Neural progenitor cell (in vitro differentiated cells): Measurements from ENCODE around the gene TMEM238.

Source experiments
- EZH2 ChIP-seq: fragments of 200-600 bp; sonication (generic); IDR thresholded peaks from 2 replicates; pipeline ENCODE4 v1.6.1; 2017; ENCODE audit warnings: antibody characterized with exemption, mild to moderate bottlenecking, moderate library complexity
- EZH2phosphoT487 ChIP-seq: fragments of 200-600 bp; sonication (generic); IDR thresholded peaks from 2 replicates; pipeline ENCODE4 v1.6.1; 2017; ENCODE audit warnings: antibody characterized with exemption
- TF ChIP-seq, protein P1 (sequence below): fragments of 200-600 bp; sonication (generic); IDR thresholded peaks from 2 replicates; pipeline ENCODE4 v1.5.1; 2017; ENCODE audit warnings: antibody characterized with exemption, mild to moderate bottlenecking

DNA sequence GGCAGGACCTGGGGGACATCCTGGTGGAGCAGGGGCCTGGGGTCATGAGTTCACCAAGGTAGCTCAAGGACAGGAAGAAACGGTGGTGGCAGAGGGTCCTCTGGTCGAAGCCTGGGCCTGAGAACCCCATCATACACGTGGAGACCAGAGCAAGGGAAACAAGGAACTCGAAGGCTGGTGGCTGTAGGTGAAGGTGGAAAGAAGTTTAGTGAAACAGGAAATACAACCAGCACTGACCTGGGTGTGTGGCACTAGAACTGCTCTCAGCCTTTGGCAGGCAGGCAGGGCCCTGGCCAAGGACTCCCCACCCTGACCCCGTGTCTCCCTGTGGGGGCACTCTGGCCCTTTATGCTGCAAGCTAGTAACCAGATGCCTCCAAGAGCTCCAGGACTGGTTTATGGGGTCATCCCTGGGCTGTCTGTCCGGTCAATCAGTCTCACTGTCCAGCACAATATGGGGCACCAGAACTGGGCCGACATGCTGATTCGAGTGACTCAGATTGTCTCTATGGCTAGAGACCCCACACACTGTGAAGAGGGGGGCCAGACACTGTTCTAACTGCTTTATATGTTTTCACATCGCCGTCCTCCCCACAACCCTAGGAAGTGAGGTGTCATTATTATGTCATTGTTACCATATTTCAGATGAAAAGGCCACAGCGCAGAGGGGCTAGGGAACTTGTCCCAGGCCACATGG, 33.3 kb downstream of the TMEM238 start:
- TF ChIP-seq, protein P1, sequence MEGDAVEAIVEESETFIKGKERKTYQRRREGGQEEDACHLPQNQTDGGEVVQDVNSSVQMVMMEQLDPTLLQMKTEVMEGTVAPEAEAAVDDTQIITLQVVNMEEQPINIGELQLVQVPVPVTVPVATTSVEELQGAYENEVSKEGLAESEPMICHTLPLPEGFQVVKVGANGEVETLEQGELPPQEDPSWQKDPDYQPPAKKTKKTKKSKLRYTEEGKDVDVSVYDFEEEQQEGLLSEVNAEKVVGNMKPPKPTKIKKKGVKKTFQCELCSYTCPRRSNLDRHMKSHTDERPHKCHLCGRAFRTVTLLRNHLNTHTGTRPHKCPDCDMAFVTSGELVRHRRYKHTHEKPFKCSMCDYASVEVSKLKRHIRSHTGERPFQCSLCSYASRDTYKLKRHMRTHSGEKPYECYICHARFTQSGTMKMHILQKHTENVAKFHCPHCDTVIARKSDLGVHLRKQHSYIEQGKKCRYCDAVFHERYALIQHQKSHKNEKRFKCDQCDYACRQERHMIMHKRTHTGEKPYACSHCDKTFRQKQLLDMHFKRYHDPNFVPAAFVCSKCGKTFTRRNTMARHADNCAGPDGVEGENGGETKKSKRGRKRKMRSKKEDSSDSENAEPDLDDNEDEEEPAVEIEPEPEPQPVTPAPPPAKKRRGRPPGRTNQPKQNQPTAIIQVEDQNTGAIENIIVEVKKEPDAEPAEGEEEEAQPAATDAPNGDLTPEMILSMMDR = no peak
- TF ChIP-seq EZH2 = no peak
- TF ChIP-seq EZH2phosphoT487 = no peak
